A673 (cell line): ENCODE measurements around the gene OBI1. TPM values are rescaled to one million over a fixed set of nuclear protein-coding genes. Genes with fewer than 3 reads are reported as not detected.

Experiments
- BruUV-seq: library from RNA; stranded (reverse); fragments of 400-500 nt; replicated peaks from 2 replicates; lab custom pipeline; 2021; lab: Mats Ljungman, UMichigan
- CTCF ChIA-PET: fragments of 300-600 bp; sonication (Branson Sonifier 250); formaldehyde crosslinking; loops from one replicate; lab custom pipeline; 2022; ENCODE audit warnings: antibody characterized with exemption; lab: Charles Lee
- POLR2A ChIA-PET: fragments of 300-600 bp; sonication (Branson Sonifier 250); formaldehyde crosslinking; loops from one replicate; lab custom pipeline; 2022; ENCODE audit warnings: antibody characterized with exemption; ENCODE audit not compliant: low non-redundant PET; lab: Charles Lee
- DNase-seq: peaks from one replicate; pipeline ENCODE4 v3.0.0-alpha.2; 2015; ENCODE audit warnings: low spot score
- H3K27ac ChIP-seq: fragments of 200-600 bp; sonication (generic); 2 replicates; pipeline ENCODE4 v1.5.1; 2016; ENCODE audit warnings: mixed run types, low read depth, mild to moderate bottlenecking, mixed read lengths, antibody characterized with exemption, low read length; ENCODE audit not compliant: poor library complexity, severe bottlenecking
- H3K27me3 ChIP-seq: fragments of 200-600 bp; sonication (generic); replicated peaks from 2 replicates; pipeline ENCODE4 v1.6.1; 2017; ENCODE audit warnings: mixed run types, low read depth, mild to moderate bottlenecking, mixed read lengths, antibody characterized with exemption, low read length; ENCODE audit not compliant: insufficient read depth, poor library complexity
- H3K36me3 ChIP-seq: fragments of 200-600 bp; sonication (generic); 2 replicates; pipeline ENCODE4 v1.6.1; 2016; ENCODE audit warnings: mixed run types, mild to moderate bottlenecking, mixed read lengths, antibody characterized with exemption, low read length; ENCODE audit not compliant: insufficient read depth, poor library complexity, severe bottlenecking
- H3K4me1 ChIP-seq: fragments of 200-600 bp; sonication (generic); 2 replicates; pipeline ENCODE4 v1.6.1; 2017; ENCODE audit warnings: mixed run types, mild to moderate bottlenecking, mixed read lengths, antibody characterized with exemption, low read length; ENCODE audit not compliant: insufficient read depth, poor library complexity, severe bottlenecking
- H3K4me3 ChIP-seq: fragments of 200-600 bp; sonication (generic); 2 replicates; pipeline ENCODE4 v1.5.1; 2016; ENCODE audit warnings: low read depth, mixed run types, mild to moderate bottlenecking, mixed read lengths, low read length; ENCODE audit not compliant: poor library complexity, severe bottlenecking
- H3K9me3 ChIP-seq: fragments of 200-600 bp; sonication (generic); 2 replicates; pipeline ENCODE4 v1.6.1; 2016; ENCODE audit warnings: mixed run types, low read depth, mild to moderate bottlenecking, mixed read lengths, antibody characterized with exemption, low read length; ENCODE audit not compliant: poor library complexity, severe bottlenecking
- CTCF ChIP-seq: fragments of 300-800, 200-600 bp; sonication (generic); conservative IDR thresholded peaks from 2 replicates; pipeline ENCODE4 v1.5.1; 2017; ENCODE audit warnings: low read depth, mild to moderate bottlenecking, antibody characterized with exemption, low read length, moderate library complexity, mixed read lengths
- EZH2 ChIP-seq: fragments of 200-600 bp; sonication (generic); IDR thresholded peaks from 2 replicates; pipeline ENCODE4 v1.6.1; 2017; ENCODE audit warnings: borderline replicate concordance, low read depth, mild to moderate bottlenecking, mixed read lengths, antibody characterized with exemption, low read length; ENCODE audit not compliant: poor library complexity, severe bottlenecking
- intact Hi-C: fragments of 100-400 bp; cut with micrococcal nuclease; formaldehyde crosslinking; loops from one replicate; pipeline ENCODE4 v1.10.0; 2022; ENCODE audit not compliant: unreplicated experiment
- total RNA-seq: library from RNA; stranded (reverse); gene quantifications from 2 replicates; pipeline ENCODE4 v1.2.3, GENCODE V29; 2021

Gene OBI1
- total RNA-seq, 1 experiment from 2014 or later = 24.2 TPM

DNA sequence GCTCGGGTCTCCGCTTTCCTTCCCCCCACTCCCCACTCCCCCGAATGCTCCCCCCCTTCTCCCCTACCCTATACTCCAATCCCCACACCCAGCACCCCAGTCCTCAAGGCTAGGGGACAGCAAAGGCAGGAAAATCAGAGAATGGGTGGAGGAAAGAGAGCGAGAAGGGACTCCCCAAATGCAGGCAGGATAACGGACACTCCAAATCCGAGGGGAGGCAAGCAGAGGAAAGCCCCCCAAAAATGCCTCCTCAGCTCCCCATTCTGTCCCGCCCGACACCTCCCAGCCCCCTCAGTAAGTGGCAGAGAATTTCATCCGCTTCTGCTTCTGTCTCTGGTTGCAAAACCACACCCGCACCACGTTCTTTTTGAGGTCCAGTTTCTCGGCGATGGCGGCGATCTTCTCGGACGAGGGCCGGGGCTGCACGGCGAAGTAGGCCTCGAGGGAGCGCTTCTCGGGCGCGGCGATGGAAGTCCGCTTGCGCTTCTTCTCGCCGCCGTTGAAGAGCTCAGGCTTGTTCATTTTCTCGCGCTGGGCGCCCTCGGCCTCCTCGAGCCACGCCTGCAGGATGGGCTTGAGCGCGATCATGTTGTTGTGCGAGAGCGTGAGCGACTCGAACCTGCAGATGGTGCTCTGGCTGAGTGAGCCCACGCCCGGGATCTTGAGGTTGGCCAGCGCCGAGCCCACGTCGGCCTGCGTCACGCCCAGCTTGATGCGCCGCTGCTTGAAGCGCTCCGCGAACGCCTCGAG, 57.7 kb downstream of the OBI1 start:
- Histone ChIP-seq H3K4me3 (peak overlapping the region; percentile 11), H3K27ac (no peak overlapping the region), H3K9me3 (no peaks in the 10 kb centered on the region), H3K4me1 (peaks cover 31% of the 10 kb centered on the region), H3K27me3 (peaks cover 94% of the 10 kb centered on the region), H3K36me3 (no peaks in the 10 kb centered on the region)
- intact Hi-C loops = loop anchor here (10.0 kb wide), 1 partner anchor 934 kb away; no protein-coding TSS in a partner anchor
- CTCF ChIA-PET = no interaction called here
- POLR2A ChIA-PET = no interaction called here
- peak; percentile 35 for DNase-seq
- no TSS peak for BruUV-seq
- TF ChIP-seq EZH2 = peak; percentile 35
- TF ChIP-seq CTCF = peak; percentile 17; the same call in 1 of the 2 replicates

DNA sequence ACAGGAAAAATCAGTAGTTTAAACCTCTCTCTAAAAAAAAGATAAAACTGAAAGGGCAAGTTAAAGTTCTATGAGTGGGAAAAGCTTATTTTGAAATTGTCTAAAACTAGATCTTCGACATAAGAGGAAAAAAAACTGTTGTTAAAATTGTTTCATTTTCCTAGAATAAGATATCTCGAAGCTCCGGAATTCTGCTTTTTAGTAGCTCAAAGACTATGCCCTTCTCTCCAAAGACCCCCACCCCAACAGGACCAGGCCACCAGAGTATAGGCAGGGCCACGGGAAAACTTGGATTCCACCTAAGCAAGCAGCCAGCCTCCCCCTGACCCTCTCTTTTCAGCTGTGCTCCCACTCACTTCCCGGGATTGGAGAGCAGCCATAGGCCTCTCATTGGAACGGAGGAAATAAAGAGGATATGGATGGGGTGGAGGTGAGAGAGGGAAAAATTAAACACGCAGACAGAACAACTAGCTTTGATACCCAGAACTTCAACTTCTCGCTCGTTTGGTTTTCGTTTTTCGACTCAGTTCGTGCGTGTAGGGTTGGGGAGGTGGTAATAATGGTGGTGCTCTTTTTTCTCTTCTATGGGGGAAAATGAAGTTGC, 58.6 kb downstream of the OBI1 start:
- POLR2A ChIA-PET = no interaction called here
- CTCF ChIA-PET = no interaction called here
- H3K9me3 ChIP-seq = no peaks in the 10 kb centered on the region
- H3K27me3 ChIP-seq = peaks cover 93% of the 10 kb centered on the region
- H3K4me1 ChIP-seq = peaks cover 28% of the 10 kb centered on the region
- intact Hi-C loops = loop anchor here (10.0 kb wide), 1 partner anchor 934 kb away; no protein-coding TSS in a partner anchor
- TSS peak; percentile 38 for BruUV-seq
- no peak for DNase-seq
- no peak for TF ChIP-seq CTCF
- peak; percentile 49 for TF ChIP-seq EZH2
- H3K27ac ChIP-seq = no peak overlapping the region
- no peaks in the 10 kb centered on the region for H3K36me3 ChIP-seq
- H3K4me3 ChIP-seq = no peak overlapping the region

- Histone ChIP-seq H3K27me3 (peaks cover 93% of the 10 kb centered on the region), H3K4me1 (peaks cover 23% of the 10 kb centered on the region), H3K36me3 (no peaks in the 10 kb centered on the region), H3K9me3 (no peaks in the 10 kb centered on the region), H3K27ac (no peak overlapping the region), H3K4me3 (no peak overlapping the region)
- CTCF ChIA-PET = no interaction called here
- POLR2A ChIA-PET = no interaction called here
- intact Hi-C loops = loop anchor here (5.0 to 10.0 kb wide), 3 partner anchors 365 to 935 kb away; no protein-coding TSS in a partner anchor
- BruUV-seq = no TSS peak
- no peak for TF ChIP-seq CTCF
- TF ChIP-seq EZH2 = no peak
- DNase-seq = no peak
Measured at GRCh38 chr13:78599645-78600279, 59.2 kb downstream of the OBI1 start.
